Measurements from ENCODE around the gene CDK10.
"Not testable (repeated sequence)": the region's sequence is repeated elsewhere in the genome, so short reads cannot be mapped to it uniquely, and the experiment has no call there.

CDK10 gene

DNA sequence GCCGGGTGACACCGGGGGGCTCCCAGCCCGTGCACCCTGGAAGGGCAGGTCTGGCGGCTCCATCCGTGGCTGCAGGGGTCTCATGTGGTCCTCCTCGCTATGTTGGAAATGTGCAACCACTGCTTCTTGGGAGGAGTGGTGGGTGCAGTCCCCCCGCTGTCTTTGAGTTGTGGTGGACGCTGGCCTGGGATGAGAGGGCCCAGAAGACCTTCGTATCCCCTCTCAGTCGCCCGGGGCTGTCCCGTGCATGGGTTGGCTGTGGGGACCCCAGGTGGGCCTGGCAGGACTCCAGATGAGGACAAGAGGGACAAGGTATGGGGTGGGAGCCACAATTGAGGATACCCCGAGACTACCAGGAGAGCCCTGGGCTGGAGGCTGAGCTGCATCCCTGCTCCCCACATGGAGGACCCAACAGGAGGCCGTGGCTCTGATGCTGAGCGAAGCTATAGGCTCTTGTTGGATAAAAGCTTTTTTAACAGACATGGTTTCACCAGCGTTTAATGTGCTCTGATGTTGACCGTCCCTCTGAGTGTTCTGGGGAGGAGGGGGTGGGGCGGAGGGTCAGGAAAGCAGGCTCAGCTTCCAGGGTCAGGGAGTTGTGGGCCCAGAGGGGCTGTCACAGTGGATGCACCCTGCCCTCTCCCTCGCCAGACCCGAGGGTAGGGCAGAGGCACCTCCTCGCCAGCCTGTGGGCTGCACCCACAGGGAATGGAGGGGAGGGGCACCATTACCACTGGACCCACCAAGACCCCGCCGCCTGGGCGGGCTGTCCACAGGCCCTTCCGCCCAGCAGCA is 9.6 kb downstream of the CDK10 start:
- DNase-seq (ENCODE audit: low read depth) = no peak
- H3K4me3 ChIP-seq (ENCODE audit: control insufficient read depth, low read depth, low read length) = no peak overlapping the region
- TF ChIP-seq, protein P1, sequence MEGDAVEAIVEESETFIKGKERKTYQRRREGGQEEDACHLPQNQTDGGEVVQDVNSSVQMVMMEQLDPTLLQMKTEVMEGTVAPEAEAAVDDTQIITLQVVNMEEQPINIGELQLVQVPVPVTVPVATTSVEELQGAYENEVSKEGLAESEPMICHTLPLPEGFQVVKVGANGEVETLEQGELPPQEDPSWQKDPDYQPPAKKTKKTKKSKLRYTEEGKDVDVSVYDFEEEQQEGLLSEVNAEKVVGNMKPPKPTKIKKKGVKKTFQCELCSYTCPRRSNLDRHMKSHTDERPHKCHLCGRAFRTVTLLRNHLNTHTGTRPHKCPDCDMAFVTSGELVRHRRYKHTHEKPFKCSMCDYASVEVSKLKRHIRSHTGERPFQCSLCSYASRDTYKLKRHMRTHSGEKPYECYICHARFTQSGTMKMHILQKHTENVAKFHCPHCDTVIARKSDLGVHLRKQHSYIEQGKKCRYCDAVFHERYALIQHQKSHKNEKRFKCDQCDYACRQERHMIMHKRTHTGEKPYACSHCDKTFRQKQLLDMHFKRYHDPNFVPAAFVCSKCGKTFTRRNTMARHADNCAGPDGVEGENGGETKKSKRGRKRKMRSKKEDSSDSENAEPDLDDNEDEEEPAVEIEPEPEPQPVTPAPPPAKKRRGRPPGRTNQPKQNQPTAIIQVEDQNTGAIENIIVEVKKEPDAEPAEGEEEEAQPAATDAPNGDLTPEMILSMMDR (conservative IDR thresholded peaks at IDR 0.05; ENCODE audit: control insufficient read depth, insufficient read depth, low read depth, low read length) = no peak

DNA sequence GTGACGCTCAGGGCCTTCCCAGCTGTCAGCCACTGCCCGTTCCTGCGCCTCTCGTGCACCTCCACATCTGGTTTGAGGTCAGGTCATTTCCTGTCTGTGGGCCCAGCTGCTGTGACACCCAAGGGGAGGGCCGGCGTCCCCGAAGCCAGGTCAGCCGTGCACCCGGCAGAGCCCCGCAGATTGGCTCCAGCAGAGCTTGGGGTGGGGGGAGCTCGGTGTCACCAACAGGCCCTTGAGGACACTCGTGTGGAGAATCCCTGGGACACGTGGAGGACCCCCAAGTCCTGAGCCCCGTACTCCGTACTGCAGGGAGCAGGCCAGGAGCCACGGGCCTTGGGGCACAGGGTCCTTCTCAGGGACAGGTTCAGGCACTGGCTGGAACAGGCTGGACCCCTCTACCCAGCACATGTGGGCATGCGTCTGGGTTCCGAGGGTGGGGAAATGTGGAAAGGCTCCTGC is 10.2 kb downstream of the CDK10 start:
- DNase-seq (ENCODE audit: low read depth) = no peak
- H3K4me3 ChIP-seq (ENCODE audit: control insufficient read depth, low read depth, low read length) = no peak overlapping the region
- TF ChIP-seq, protein P1 (conservative IDR thresholded peaks at IDR 0.05; ENCODE audit: control insufficient read depth, insufficient read depth, low read depth, low read length) = no peak

DNA sequence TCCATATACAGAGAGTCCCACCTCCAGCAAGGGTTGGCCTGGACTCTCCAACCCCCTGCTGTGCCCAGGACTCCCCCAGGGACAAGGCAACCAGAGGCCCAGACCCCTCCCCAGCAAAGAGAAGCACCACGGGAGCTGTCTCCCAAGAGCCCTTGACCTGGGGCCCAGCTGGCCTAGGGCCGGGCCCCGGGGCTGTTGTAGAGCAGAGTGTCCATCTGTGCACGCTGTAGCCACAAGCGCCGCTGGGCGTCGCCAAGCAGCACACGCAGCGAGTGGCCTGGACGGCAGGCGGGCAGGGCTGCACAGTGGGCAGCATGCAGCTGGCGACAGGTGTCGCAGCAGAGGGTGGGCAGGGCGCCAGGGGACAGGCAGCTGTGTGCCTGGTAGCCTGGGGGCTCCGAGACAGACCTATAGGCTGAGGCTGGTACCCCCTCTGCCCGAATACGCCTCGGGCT is 10.7 kb downstream of the CDK10 start:
- TF ChIP-seq, protein P1 (conservative IDR thresholded peaks at IDR 0.05; ENCODE audit: control insufficient read depth, insufficient read depth, low read depth, low read length) = no peak
- DNase-seq (ENCODE audit: low read depth) = no peak

DNA sequence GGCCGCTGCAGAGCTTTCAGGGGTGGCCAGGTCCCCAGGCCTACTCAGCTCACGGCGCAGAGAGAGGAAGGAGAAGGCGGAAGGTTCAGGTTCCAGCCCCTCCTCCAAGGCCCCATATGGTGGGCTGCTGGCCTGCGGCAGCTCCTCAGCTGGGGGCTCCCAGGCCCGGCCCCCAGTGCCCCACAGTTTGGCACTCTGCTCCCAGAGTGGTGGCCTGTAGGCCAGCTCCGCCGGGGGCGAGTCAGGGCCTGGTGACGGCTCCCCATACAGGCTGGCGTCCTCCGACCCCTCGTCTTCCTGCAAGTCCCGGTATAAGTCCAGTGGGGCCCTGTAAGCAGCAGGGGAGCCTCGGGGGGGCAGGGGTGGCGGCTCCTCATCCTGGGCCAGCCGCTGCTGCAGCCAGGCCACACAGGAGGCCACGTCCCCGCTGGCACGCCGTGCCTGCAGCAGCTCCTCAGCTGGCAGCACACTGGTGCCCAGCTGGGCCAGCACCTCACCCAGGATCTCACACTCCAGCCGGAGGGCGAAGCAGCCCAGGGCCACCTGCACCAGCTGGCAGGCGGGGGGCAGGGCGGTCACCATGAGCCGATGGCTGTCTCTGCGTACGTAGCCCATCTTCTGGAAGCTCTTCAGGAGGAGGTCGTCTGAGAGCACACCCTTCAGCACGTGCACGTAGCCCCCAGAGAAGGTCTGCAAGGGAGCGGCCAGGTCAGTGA is 11.3 kb downstream of the CDK10 start:
- no peak overlapping the region for H3K4me3 ChIP-seq (ENCODE audit: control insufficient read depth, low read depth, low read length)
- TF ChIP-seq, protein P1 (conservative IDR thresholded peaks at IDR 0.05; ENCODE audit: control insufficient read depth, insufficient read depth, low read depth, low read length) = no peak
- no peak for DNase-seq (ENCODE audit: low read depth)

More for the DNA sequence above, 10.7 kb downstream of the CDK10 start:
- no peak overlapping the region for H3K4me3 ChIP-seq (ENCODE audit: control insufficient read depth, low read depth, low read length)

DNA sequence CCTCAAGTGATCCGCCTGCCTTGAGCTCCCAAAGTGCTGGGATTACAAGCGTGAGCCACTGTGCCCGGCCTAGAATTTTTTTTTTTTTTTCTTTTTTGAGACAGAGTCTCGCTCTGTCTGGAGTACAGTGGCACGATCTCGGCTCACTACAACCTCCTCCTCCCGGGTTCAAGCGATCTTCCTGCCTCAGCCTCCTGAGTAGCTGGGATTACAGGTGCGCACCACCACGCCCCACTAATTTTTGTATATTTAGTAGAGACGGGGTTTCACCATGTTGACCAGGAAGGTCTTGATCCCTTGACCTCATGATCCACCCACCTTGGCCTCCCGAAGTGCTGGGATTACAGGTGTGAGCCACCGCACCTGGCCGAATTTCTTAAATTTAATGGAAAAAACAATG is 12.2 kb downstream of the CDK10 start:
- not testable (repeated sequence) for H3K4me3 ChIP-seq (ENCODE audit: control insufficient read depth, low read depth, low read length); DNase-seq (ENCODE audit: low read depth)

DNA sequence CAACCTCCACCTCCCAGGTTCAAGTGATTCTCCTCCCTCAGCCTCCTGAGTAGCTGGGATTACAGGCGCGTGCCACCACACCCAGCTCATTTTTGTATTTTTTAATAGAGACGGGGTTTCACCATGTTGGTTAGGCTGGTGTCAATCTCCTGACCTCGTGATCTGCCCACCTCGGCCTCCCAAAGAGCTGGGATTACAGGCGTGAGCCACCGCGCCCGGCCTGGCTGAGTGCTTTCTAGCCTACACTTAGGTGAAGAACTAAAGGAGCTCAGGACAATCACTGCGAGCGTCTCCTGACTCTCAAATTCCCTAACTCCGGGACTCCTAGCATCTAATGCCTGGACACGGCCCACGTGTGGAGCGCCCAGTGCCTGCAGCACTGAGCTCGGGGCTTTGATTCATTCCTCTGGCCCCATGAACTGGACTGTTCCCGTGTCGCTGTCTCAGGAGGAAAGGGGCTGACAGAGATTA is 13.2 kb downstream of the CDK10 start:
- not testable (repeated sequence) for H3K4me3 ChIP-seq (ENCODE audit: control insufficient read depth, low read depth, low read length); DNase-seq (ENCODE audit: low read depth)

DNA sequence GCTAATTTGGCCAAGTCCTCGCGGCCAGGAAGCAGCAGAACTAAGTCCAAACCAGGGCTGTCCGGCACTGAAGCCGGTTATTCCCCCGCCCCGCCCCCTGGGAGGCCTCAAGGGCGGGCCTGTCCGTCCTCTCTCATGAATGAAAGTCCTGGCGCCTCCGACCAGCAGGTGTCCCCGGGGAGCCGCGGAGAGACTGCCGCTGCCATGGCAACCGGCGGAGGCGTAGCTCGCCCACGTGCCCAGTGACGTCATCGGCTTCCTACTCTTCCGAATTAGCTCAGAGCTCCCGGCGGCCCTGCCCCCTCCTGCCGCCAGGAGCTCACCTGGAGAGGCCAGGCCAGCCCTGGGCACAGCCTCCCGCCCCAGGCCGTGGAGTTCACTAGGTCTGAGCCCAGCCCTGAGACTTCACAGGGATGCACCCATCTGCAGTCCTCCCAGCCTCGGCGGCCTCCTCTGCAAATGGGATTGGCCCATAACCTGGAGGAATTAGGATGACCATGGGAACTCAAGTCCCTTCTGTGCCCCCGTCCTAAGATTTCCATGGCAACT is 13.7 kb downstream of the CDK10 start:
- peak overlapping the region; percentile 63 for H3K4me3 ChIP-seq (ENCODE audit: control insufficient read depth, low read depth, low read length)
- TF ChIP-seq, protein P1 (conservative IDR thresholded peaks at IDR 0.05; ENCODE audit: control insufficient read depth, insufficient read depth, low read depth, low read length) = peak; percentile 42

More for the DNA sequence above, 13.7 kb downstream of the CDK10 start:
- DNase-seq (ENCODE audit: low read depth) = peak; percentile 96

Data from fibroblast of mammary gland (primary cell).